OCI-LY1 (cell line): ENCODE results near the gene EFHC2.

Source experiments
- H2AFZ ChIP-seq: fragments of 200-600 bp; sonication (generic), shearing (Covaris generic); 2 replicates; pipeline ENCODE4 v1.6.0; 2014; ENCODE audit warnings: antibody characterized with exemption, mild to moderate bottlenecking, low read length
- H3F3A ChIP-seq: fragments of 200-600 bp; sonication (generic), shearing (Covaris generic); 2 replicates; pipeline ENCODE4 v1.6.0; 2014; ENCODE audit warnings: mild to moderate bottlenecking, antibody characterized with exemption, low read length, moderate library complexity; ENCODE audit not compliant: insufficient read depth
- H3K27ac ChIP-seq: fragments of 200-600 bp; sonication (generic); 2 replicates; pipeline ENCODE4 v1.5.1; 2014; ENCODE audit warnings: low read length, mixed run types, mild to moderate bottlenecking, low read depth; ENCODE audit not compliant: poor library complexity, severe bottlenecking
- H3K27me3 ChIP-seq: fragments of 200-600 bp; sonication (generic); 2 replicates; pipeline ENCODE4 v1.6.0; 2014; ENCODE audit warnings: antibody characterized with exemption, mild to moderate bottlenecking, low read length, moderate library complexity; ENCODE audit not compliant: insufficient read depth
- H3K36me3 ChIP-seq: fragments of 200-600 bp; sonication (generic); 2 replicates; pipeline ENCODE4 v1.6.1; 2014; ENCODE audit warnings: mild to moderate bottlenecking, antibody characterized with exemption, low read length, moderate library complexity, mixed read lengths; ENCODE audit not compliant: insufficient read depth
- H3K4me1 ChIP-seq: fragments of 200-600 bp; sonication (generic); 2 replicates; pipeline ENCODE4 v1.5.1; 2014; ENCODE audit warnings: mild to moderate bottlenecking, low read length, moderate library complexity; ENCODE audit not compliant: insufficient read depth, severe bottlenecking
- H3K4me2 ChIP-seq: fragments of 200-600 bp; sonication (generic), shearing (Covaris generic); 2 replicates; pipeline ENCODE4 v1.6.1; 2014; ENCODE audit warnings: low read length
- H3K4me3 ChIP-seq: fragments of 200-600 bp; sonication (generic); 2 replicates; pipeline ENCODE4 v1.5.1; 2014; ENCODE audit warnings: low read length, low read depth, mild to moderate bottlenecking, mixed read lengths; ENCODE audit not compliant: poor library complexity, severe bottlenecking
- H3K79me2 ChIP-seq: fragments of 200-600 bp; shearing (Covaris generic); 2 replicates; pipeline ENCODE4 v1.6.1; 2016; ENCODE audit warnings: mixed run types, low read length, mixed read lengths; ENCODE audit not compliant: insufficient read depth
- H3K9ac ChIP-seq: fragments of 200-600 bp; sonication (generic), shearing (Covaris generic); 2 replicates; pipeline ENCODE4 v1.6.1; 2014; ENCODE audit warnings: mild to moderate bottlenecking, low read length, mixed read lengths
- H3K9me2 ChIP-seq: fragments of 200-600 bp; sonication (generic), shearing (Covaris generic); 2 replicates; pipeline ENCODE4 v1.6.1; 2014; ENCODE audit warnings: low read depth, mild to moderate bottlenecking, low read length, mixed read lengths
- H3K9me3 ChIP-seq: fragments of 200-600 bp; shearing (Covaris generic); 2 replicates; pipeline ENCODE4 v1.6.1; 2014; ENCODE audit warnings: low read length, mixed read lengths
- H4K20me1 ChIP-seq: fragments of 200-600 bp; sonication (generic), shearing (Covaris generic); 2 replicates; pipeline ENCODE4 v1.6.0; 2016; ENCODE audit warnings: mild to moderate bottlenecking, low read length; ENCODE audit not compliant: insufficient read depth
- CTCF ChIP-seq: fragments of 200-600 bp; sonication (generic), shearing (Covaris generic); IDR thresholded peaks from 2 replicates; pipeline ENCODE4 v1.5.1; 2017; ENCODE audit warnings: mild to moderate bottlenecking, antibody characterized with exemption, low read length, moderate library complexity, mixed read lengths
- EZH2 ChIP-seq: fragments of 200-600 bp; sonication (generic), shearing (Covaris generic); IDR thresholded peaks from 2 replicates; pipeline ENCODE4 v1.8.0; 2017; ENCODE audit warnings: borderline replicate concordance, mixed run types, mild to moderate bottlenecking, antibody characterized with exemption, low read length, moderate library complexity, mixed read lengths

Gene EFHC2

GRCh38 chrX:44173219-44173618 is 170.3 kb downstream of the EFHC2 start:
- Histone ChIP-seq H3K9me2 (no peaks in the 10 kb centered on the region), H3K4me2 (no peak overlapping the region), H3K4me1 (no peaks in the 10 kb centered on the region), H3F3A (no peaks in the 10 kb centered on the region), H3K27me3 (no peaks in the 10 kb centered on the region), H3K9ac (no peak overlapping the region), H3K4me3 (no peak overlapping the region), H3K36me3 (no peaks in the 10 kb centered on the region), H3K27ac (no peak overlapping the region), H4K20me1 (no peaks in the 10 kb centered on the region), H3K79me2 (no peaks in the 10 kb centered on the region), H3K9me3 (no peaks in the 10 kb centered on the region), H2AFZ (no peak overlapping the region)
- TF ChIP-seq EZH2 (no peak), CTCF (no peak)

- Histone ChIP-seq H3F3A (no peaks in the 10 kb centered on the region), H3K36me3 (no peaks in the 10 kb centered on the region), H3K4me2 (no peak overlapping the region), H4K20me1 (no peaks in the 10 kb centered on the region), H3K27ac (no peak overlapping the region), H3K9ac (no peak overlapping the region), H3K4me1 (no peaks in the 10 kb centered on the region), H3K79me2 (no peaks in the 10 kb centered on the region), H3K27me3 (no peaks in the 10 kb centered on the region), H3K4me3 (no peak overlapping the region), H3K9me2 (no peaks in the 10 kb centered on the region), H2AFZ (no peak overlapping the region), H3K9me3 (no peaks in the 10 kb centered on the region)
- no peak for TF ChIP-seq EZH2
- TF ChIP-seq CTCF: no peak
Observed at GRCh38 chrX:44167116-44167515, 176.4 kb downstream of the EFHC2 start.

- Histone ChIP-seq H3K9me3 (no peaks in the 10 kb centered on the region), H4K20me1 (no peaks in the 10 kb centered on the region), H3K9ac (no peak overlapping the region), H3K9me2 (no peaks in the 10 kb centered on the region), H3F3A (no peaks in the 10 kb centered on the region), H3K36me3 (no peaks in the 10 kb centered on the region), H2AFZ (no peak overlapping the region), H3K79me2 (no peaks in the 10 kb centered on the region), H3K4me3 (no peak overlapping the region), H3K27ac (no peak overlapping the region), H3K27me3 (no peaks in the 10 kb centered on the region), H3K4me1 (no peaks in the 10 kb centered on the region), H3K4me2 (no peak overlapping the region)
- TF ChIP-seq EZH2 (no peak), CTCF (no peak)
Observed at GRCh38 chrX:44162964-44163475, 180.5 kb downstream of the EFHC2 start.
